Prostate gland (tissue), 2 donors: ENCODE data around the gene STK10. TPM values are rescaled to one million over a fixed set of nuclear protein-coding genes. Genes with fewer than 3 reads are reported as not detected.

Experiments
- DNase-seq: peaks from one replicate; pipeline ENCODE4 v3.0.0-alpha.2; 2019; ENCODE audit warnings: low spot score
- H3K27ac ChIP-seq, 2 donors: fragments of 200-600 bp; sonication (generic); 2 replicates each; pipeline ENCODE4 v1.5.1; 2017 to 2019
- H3K27me3 ChIP-seq: fragments of 200-600 bp; sonication (generic); replicated peaks from 2 replicates; pipeline ENCODE4 v1.5.1; 2019; ENCODE audit not compliant: insufficient read depth
- H3K36me3 ChIP-seq, 2 donors: fragments of 200-600 bp; sonication (generic); 1 replicate in 1 of 2; 2 replicates in 1 of 2; pipeline versions ENCODE4 v1.5.1 to v1.8.1; 2017 to 2019
- H3K4me1 ChIP-seq: fragments of 200-600 bp; sonication (generic); replicated peaks from 2 replicates; pipeline ENCODE4 v1.5.1; 2019
- H3K4me3 ChIP-seq, 2 donors: fragments of 200-600 bp; sonication (generic); 2 replicates each; pipeline ENCODE4 v1.5.1; 2017 to 2019
- H3K9me3 ChIP-seq: fragments of 200-600 bp; sonication (generic); 2 replicates; pipeline ENCODE4 v1.5.1; 2017
- CTCF ChIP-seq, 4 experiments: fragments of 200-600 bp in 2 of 4; fragments of 450-650 bp in 2 of 4; sonication (generic) in 2 of 4; IDR thresholded peaks; 1 replicate in 3 of 4; 2 replicates in 1 of 4; pipeline ENCODE4 v1.5.1; 2016 to 2019; ENCODE audit warnings: antibody characterized with exemption in 4 of 4, mild to moderate bottlenecking in 2 of 4, moderate library complexity in 2 of 4
- POLR2A ChIP-seq: fragments of 450-650 bp; IDR thresholded peaks from one replicate; pipeline ENCODE4 v1.6.1; 2016; ENCODE audit warnings: antibody characterized with exemption, mild to moderate bottlenecking
- POLR2AphosphoS5 ChIP-seq: sonication (generic); formaldehyde crosslinking; IDR thresholded peaks from one replicate; pipeline ENCODE4 v1.6.1; 2017; ENCODE audit warnings: antibody characterized with exemption
- WGBS: methylation state at CpG from one replicate; pipeline ENCODE4 v1.1.5; 2018; 5-methylcytosine and 5-hydroxymethylcytosine counted together
- intact Hi-C: fragments of 100-400 bp; cut with DNase I; formaldehyde crosslinking; loops from one replicate; pipeline ENCODE4 v1.14.2; 2022
- total RNA-seq, 2 donors: library from RNA; depleted of rRNA; stranded (reverse); fragments of >200 nt; gene quantifications; one replicate each; pipeline ENCODE4 v1.1.0, GENCODE V29; 2016

STK10 gene
- total RNA-seq, 2 donors from 2014 or later, result 4.6 to 73.3 TPM

DNA sequence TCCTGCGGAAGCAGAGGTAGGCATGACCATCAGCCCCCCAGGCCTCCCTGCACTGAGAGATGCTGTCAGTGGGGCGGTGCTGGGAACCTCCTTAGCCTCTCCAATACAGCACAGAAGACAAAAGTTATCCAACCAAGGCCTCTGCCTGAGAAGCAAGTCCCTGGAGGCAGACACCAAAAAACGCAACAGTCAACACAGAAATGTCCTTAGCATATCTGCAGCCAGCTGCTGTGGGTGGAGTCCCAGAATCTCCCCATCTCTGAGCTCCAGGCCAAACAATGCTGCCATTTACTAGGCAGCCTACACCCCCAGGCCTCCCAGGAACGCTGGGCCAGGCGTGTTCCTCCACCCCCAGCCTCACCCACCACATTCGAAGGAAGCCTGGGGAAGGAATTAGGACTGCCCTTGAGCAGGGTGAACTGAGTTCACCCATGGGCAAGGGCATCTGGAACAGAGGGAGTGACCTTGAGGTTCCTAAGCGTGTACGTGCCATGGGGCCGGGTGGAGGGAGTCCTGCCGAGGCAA is 43.7 kb downstream of the STK10 start:
- 79% methylated on average over 10 of the region's 10 CpGs for WGBS
- TF ChIP-seq CTCF (IDR thresholded peaks at IDR 0.05), result no peak
- no peak for TF ChIP-seq POLR2AphosphoS5
- no peak for TF ChIP-seq POLR2A
- intact Hi-C loops, result no loop called here
- no peak overlapping the region for H3K4me3 ChIP-seq
- no peaks in the 10 kb centered on the region for H3K4me1 ChIP-seq
- H3K9me3 ChIP-seq, result no peaks in the 10 kb centered on the region
- DNase-seq, result no peak
- H3K27me3 ChIP-seq, result no peaks in the 10 kb centered on the region
- H3K36me3 ChIP-seq, result no peaks in the 10 kb centered on the region
- H3K27ac ChIP-seq, result no peak overlapping the region

DNA sequence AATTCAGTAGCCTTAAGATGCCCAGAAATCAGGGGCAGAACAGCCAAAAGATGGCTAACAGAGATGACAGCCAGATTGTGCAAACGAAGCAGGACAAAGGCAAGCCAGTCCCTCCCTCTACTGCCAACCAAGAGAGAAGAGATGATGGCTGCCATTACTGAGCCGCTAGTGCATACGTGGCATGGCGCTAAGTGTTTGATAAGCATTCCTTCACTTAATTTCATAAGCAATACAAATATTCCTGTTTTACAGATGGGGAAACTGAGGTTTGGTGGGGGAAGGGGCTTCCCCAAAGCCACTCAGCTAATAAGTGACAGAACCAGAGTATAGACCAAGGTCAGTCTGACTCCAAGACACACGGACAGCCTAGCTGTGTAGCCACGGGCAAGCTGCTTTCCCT is 44.1 kb downstream of the STK10 start:
- H3K36me3 ChIP-seq, result no peaks in the 10 kb centered on the region
- WGBS, result 79% methylated on average over 6 of the region's 6 CpGs
- no peaks in the 10 kb centered on the region for H3K27me3 ChIP-seq
- no peak overlapping the region for H3K4me3 ChIP-seq
- H3K9me3 ChIP-seq, result no peaks in the 10 kb centered on the region
- no peak for DNase-seq
- H3K4me1 ChIP-seq, result no peaks in the 10 kb centered on the region
- no peak overlapping the region for H3K27ac ChIP-seq
- TF ChIP-seq POLR2A (no peak), POLR2AphosphoS5 (no peak), CTCF (IDR thresholded peaks at IDR 0.05) (no peak)
- intact Hi-C loops, result no loop called here

GRCh38 chr5:172142709-172143215 is 45.3 kb downstream of the STK10 start:
- no peak overlapping the region for H3K27ac ChIP-seq
- TF ChIP-seq POLR2A, result no peak
- TF ChIP-seq POLR2AphosphoS5, result no peak
- no peak for TF ChIP-seq CTCF (IDR thresholded peaks at IDR 0.05)
- DNase-seq, result no peak
- intact Hi-C loops, result no loop called here
- WGBS, result 94% methylated on average over 5 of the region's 5 CpGs
- no peaks in the 10 kb centered on the region for H3K36me3 ChIP-seq
- H3K27me3 ChIP-seq, result no peaks in the 10 kb centered on the region
- no peaks in the 10 kb centered on the region for H3K9me3 ChIP-seq
- H3K4me3 ChIP-seq, result no peak overlapping the region
- no peaks in the 10 kb centered on the region for H3K4me1 ChIP-seq

DNA sequence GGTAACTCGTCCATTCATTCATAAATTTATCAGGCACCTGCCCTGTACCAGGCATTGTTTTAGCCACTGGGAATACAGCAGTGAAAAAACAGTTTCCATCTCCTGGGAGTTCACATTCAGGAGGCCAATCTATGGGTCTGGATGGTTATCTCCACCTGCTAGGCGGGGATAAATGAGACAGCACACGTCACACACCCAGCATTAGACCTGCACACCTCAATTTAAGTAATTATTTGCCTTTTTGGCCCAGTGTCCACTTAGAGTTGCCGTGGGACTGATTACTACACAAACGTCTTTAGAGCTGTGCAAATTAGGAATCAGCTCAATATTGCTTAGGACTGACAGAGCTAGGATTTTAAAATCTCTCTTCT is 46.1 kb downstream of the STK10 start:
- 79% methylated on average over 5 of the region's 5 CpGs for WGBS
- intact Hi-C loops, result no loop called here
- Histone ChIP-seq H3K9me3 (no peaks in the 10 kb centered on the region), H3K4me3 (no peak overlapping the region), H3K36me3 (no peaks in the 10 kb centered on the region), H3K27me3 (no peaks in the 10 kb centered on the region), H3K4me1 (no peaks in the 10 kb centered on the region), H3K27ac (no peak overlapping the region)
- no peak for TF ChIP-seq POLR2A
- TF ChIP-seq CTCF (IDR thresholded peaks at IDR 0.05), result no peak
- no peak for TF ChIP-seq POLR2AphosphoS5
- DNase-seq, result no peak

- H3K27me3 ChIP-seq, result no peaks in the 10 kb centered on the region
- intact Hi-C loops, result no loop called here
- no peaks in the 10 kb centered on the region for H3K36me3 ChIP-seq
- no peak for TF ChIP-seq POLR2AphosphoS5
- no peak for TF ChIP-seq POLR2A
- no peak for TF ChIP-seq CTCF (IDR thresholded peaks at IDR 0.05)
- WGBS, result 84% methylated on average over 6 of the region's 6 CpGs
- no peak for DNase-seq
- no peak overlapping the region for H3K4me3 ChIP-seq
- no peaks in the 10 kb centered on the region for H3K4me1 ChIP-seq
- no peak overlapping the region for H3K27ac ChIP-seq
- H3K9me3 ChIP-seq, result no peaks in the 10 kb centered on the region
These were observed 47.2 kb downstream of the STK10 start for GRCh38 chr5:172140866-172141265.
